ENCODE results near the gene CORO2A. TPM values are rescaled to one million over a fixed set of nuclear protein-coding genes. Genes with fewer than 3 reads are reported as not detected.
A peak's percentile ranks its signal among the peaks of the same experiment; 100 is the strongest.

The CORO2A gene
- total RNA-seq, 1 experiment from 2014 or later = 15.8 TPM

GRCh38 chr9:98118640-98119601 lies 73.5 kb downstream of the CORO2A start, which contains the start of gene TRIM14:
Gene TRIM14 (minus strand): TSS chr9:98119222. CDS start chr9:98119188, 34 bp downstream.
- no peaks in the 10 kb centered on the region for H3K4me1 ChIP-seq (ENCODE audit: insufficient read depth, low read length)
- no peak within 1 kb of the TSS for H4K91ac ChIP-seq (ENCODE audit: insufficient read length, low read depth, low read length)
- no peaks in the 10 kb centered on the region for H3K79me2 ChIP-seq (ENCODE audit: insufficient read depth, low read length)
- no peak within 1 kb of the TSS for H4K8ac ChIP-seq (replicated peaks; ENCODE audit: insufficient read length, low read depth, low read length)
- no peaks in the 10 kb centered on the region for H4K20me1 ChIP-seq (ENCODE audit: control insufficient read depth, insufficient read depth, insufficient read length)
- no peak within 1 kb of the TSS for H3K23ac ChIP-seq (ENCODE audit: insufficient read length, low read depth, low read length)
- H3T11ph ChIP-seq (ENCODE audit: low read length) = no peak within 1 kb of the TSS
- peaks cover 12 to 13% of the 10 kb centered on the region in 2 experiments for H3K4me1 Mint-ChIP-seq
- peaks cover 8% of the 10 kb centered on the region for H3K23me2 ChIP-seq (ENCODE audit: insufficient read length, low read depth, low read length, poor library complexity, severe bottlenecking)
- peak; percentile 80 for DNase-seq
- no peak within 1 kb of the TSS; a peak in 2 of 7 replicates for H3K27ac Mint-ChIP-seq
- no CpG with 5 or more reads among the region's 71 CpGs for WGBS (ENCODE audit: extremely low coverage, insufficient read length, low lambda C conversion rate)
- no peak within 1 kb of the TSS for H3K9ac ChIP-seq (ENCODE audit: extremely low read depth, insufficient read length, low read length)
- H3K27me3 ChIP-seq (ENCODE audit: insufficient read depth, low read length) = no peaks in the 10 kb centered on the region
- peak within 1 kb of the TSS; percentile 56 for H3K4me2 ChIP-seq (ENCODE audit: insufficient read depth, insufficient read length, low read length)
- peaks cover 0 to 2% (median 0%) of the 10 kb centered on the region in 3 experiments; a peak in 1 of 7 replicates for H3K36me3 Mint-ChIP-seq (ENCODE audit: insufficient read depth in 1 of 3, low read depth in 3 of 3)
- H2AK5ac ChIP-seq (ENCODE audit: insufficient read length, low read length) = no peak within 1 kb of the TSS
- no peak within 1 kb of the TSS for H3K18ac ChIP-seq (ENCODE audit: insufficient read length, low read depth, low read length)
- no peak within 1 kb of the TSS for H3K56ac ChIP-seq (ENCODE audit: insufficient read length, low read depth, low read length)
- no peak within 1 kb of the TSS for H3K4ac ChIP-seq (ENCODE audit: low read depth, low read length)
- H3K27me3 Mint-ChIP-seq (ENCODE audit: low read depth) = peaks cover 13% of the 10 kb centered on the region
- H3K9me3 ChIP-seq (ENCODE audit: control insufficient read depth, low read depth, low read length) = no peaks in the 10 kb centered on the region
- no peak within 1 kb of the TSS for H3K27ac ChIP-seq (ENCODE audit: insufficient read length, low read depth, low read length)
- H2BK5ac ChIP-seq (ENCODE audit: insufficient read length, low read length) = no peak within 1 kb of the TSS
- H4K5ac ChIP-seq (ENCODE audit: insufficient read length, low read depth, low read length) = no peak within 1 kb of the TSS
- H2BK20ac ChIP-seq (ENCODE audit: low read depth, low read length, poor library complexity, severe bottlenecking) = no peak within 1 kb of the TSS
- H3K4me3 Mint-ChIP-seq = peak within 1 kb of the TSS; percentile 78 to 79
- H3K14ac ChIP-seq (ENCODE audit: insufficient read depth, low read length) = peak within 1 kb of the TSS; percentile 59; the same call in 1 of the 2 replicates
- H2AFZ ChIP-seq (ENCODE audit: low read length) = peak within 1 kb of the TSS; percentile 2
- TF ChIP-seq CTCF (conservative IDR thresholded peaks at IDR 0.05) = 0 out of 3 replicates have a peak, but pooled peaks have one; percentile 20
- no peak within 1 kb of the TSS for H2BK12ac ChIP-seq (ENCODE audit: insufficient read length, low read depth, low read length)
- H2BK15ac ChIP-seq (ENCODE audit: low read depth, low read length) = no peak within 1 kb of the TSS
- H2BK120ac ChIP-seq (ENCODE audit: low read depth, low read length, poor library complexity, severe bottlenecking) = no peak within 1 kb of the TSS
- no peaks in the 10 kb centered on the region for H3K79me1 ChIP-seq (ENCODE audit: insufficient read depth, low read depth, low read length, poor library complexity, severe bottlenecking)
- no peaks in the 10 kb centered on the region; a peak in 2 of 5 replicates for H3K9me3 Mint-ChIP-seq
